Stromal cell of bone marrow (primary cell): ENCODE measurements around the gene RHBDL1.

Source experiments
- DNase-seq: peaks from one replicate; pipeline ENCODE4 v3.0.0-alpha.2; 2012; ENCODE audit warnings: low read depth

Gene RHBDL1

GRCh38 chr16:658679-659571 is 16.5 kb upstream of the RHBDL1 start:
- no peak for DNase-seq

- no peak for DNase-seq
These were observed 15.9 kb upstream of the RHBDL1 start for GRCh38 chr16:659618-660017.

- no peak for DNase-seq
These were observed 15.4 kb upstream of the RHBDL1 start for GRCh38 chr16:660132-660458.

- peak; percentile 57 for DNase-seq
These were observed 14.8 kb upstream of the RHBDL1 start for GRCh38 chr16:660459-661183.

GRCh38 chr16:661184-661821 is 14.2 kb upstream of the RHBDL1 start:
- no peak for DNase-seq

- DNase-seq = no peak
These were observed 13.4 kb upstream of the RHBDL1 start for GRCh38 chr16:662095-662494.

GRCh38 chr16:662597-662996 is 12.9 kb upstream of the RHBDL1 start:
- DNase-seq = no peak

GRCh38 chr16:666572-666971 is 8.9 kb upstream of the RHBDL1 start:
- DNase-seq = no peak

- DNase-seq = no peak
These were observed 8.2 kb upstream of the RHBDL1 start for GRCh38 chr16:667113-667779.

GRCh38 chr16:667780-668518 is 7.5 kb upstream of the RHBDL1 start, which contains the start of gene RHOT2:
TSS of gene RHOT2 (plus strand) at chr16:668132. CDS start at chr16:668200, 68 bp downstream.
- DNase-seq = peak; percentile 81

- no peak for DNase-seq
These were observed 6.8 kb upstream of the RHBDL1 start for GRCh38 chr16:668519-669171.

GRCh38 chr16:669666-670065 is 5.8 kb upstream of the RHBDL1 start:
- DNase-seq = no peak

GRCh38 chr16:670485-671352 is 4.8 kb upstream of the RHBDL1 start:
- no peak for DNase-seq

GRCh38 chr16:671353-672131 is 3.9 kb upstream of the RHBDL1 start:
- DNase-seq = no peak

GRCh38 chr16:672371-672770 is 3.1 kb upstream of the RHBDL1 start:
- no peak for DNase-seq

GRCh38 chr16:672851-673250 is 2.6 kb upstream of the RHBDL1 start:
- DNase-seq = no peak

- no peak for DNase-seq
These were observed 2.0 kb upstream of the RHBDL1 start for GRCh38 chr16:673399-673991.

- no peak for DNase-seq
These were observed 1.1 kb upstream of the RHBDL1 start for GRCh38 chr16:674214-674881.
